ENCODE data around the gene TTBK2. TPM values are rescaled to one million over a fixed set of nuclear protein-coding genes. Genes with fewer than 3 reads are reported as not detected.

The TTBK2 gene
- total RNA-seq, 4 donors from 2014 or later = 14.5 to 19.5 (median 18.1) TPM

DNA sequence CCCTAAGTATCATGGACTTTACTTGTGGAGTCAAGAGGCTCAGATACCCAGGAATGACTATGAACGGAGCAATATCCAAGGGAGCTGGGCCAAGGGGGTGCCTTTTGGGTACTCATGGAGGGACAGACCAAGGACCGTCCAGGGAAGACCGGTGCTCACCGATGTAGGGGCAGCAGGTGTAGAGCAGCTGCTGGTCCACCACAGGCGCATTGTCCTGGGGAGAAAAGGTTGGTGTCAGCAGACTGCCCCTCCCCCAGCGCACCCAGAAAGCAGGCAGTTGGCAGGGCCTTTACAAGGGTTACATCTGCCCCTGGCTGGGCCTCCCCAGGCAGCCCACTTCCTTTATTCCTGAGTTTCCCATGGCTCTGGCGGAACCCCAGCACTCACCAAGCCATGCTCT lies 191.2 kb downstream of the TTBK2 start:
- TF ChIP-seq, protein P1, sequence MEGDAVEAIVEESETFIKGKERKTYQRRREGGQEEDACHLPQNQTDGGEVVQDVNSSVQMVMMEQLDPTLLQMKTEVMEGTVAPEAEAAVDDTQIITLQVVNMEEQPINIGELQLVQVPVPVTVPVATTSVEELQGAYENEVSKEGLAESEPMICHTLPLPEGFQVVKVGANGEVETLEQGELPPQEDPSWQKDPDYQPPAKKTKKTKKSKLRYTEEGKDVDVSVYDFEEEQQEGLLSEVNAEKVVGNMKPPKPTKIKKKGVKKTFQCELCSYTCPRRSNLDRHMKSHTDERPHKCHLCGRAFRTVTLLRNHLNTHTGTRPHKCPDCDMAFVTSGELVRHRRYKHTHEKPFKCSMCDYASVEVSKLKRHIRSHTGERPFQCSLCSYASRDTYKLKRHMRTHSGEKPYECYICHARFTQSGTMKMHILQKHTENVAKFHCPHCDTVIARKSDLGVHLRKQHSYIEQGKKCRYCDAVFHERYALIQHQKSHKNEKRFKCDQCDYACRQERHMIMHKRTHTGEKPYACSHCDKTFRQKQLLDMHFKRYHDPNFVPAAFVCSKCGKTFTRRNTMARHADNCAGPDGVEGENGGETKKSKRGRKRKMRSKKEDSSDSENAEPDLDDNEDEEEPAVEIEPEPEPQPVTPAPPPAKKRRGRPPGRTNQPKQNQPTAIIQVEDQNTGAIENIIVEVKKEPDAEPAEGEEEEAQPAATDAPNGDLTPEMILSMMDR (IDR thresholded peaks at IDR 0.05; ENCODE audit: low read depth) = no peak

DNA sequence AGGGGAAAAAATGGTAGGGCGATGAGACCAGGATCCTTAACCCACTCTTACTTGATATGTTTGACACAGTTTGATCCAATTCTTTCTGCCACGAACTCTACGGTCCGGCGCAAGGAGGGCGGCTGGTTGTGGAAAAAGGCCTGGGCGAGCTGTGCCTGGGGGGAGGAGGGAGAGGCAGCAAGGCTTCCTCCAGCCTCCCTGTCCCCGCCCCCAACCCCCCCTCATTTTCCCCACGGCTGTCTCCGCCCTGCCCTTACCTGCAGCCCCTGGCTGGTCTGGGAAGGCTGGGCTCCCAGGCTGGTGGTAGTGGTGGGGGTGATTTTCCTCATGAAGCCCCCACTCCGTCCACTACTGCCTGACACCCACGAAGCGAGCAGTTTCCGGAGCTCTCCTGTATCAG lies 191.6 kb downstream of the TTBK2 start:
- TF ChIP-seq, protein P1 (IDR thresholded peaks at IDR 0.05; ENCODE audit: low read depth) = no peak

DNA sequence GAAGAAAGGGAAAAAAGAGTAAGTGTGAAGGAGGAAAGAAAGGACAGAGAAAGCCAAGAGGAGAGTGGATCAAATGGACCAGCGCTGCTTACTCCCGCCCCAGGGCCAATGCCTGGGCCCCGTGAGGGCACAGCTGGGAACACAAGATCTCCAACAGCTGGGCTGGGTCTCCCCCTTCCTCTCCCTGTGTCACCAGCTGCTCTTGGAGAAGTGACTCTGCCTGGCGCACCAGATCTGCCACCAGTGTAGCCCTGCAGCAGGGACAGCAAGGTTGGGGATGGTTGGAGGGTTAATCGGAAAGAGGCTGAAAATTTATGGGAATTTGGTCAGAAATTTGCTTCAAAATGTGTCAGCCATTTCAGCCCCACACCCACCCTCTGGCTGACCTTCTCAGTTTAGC lies 192.0 kb downstream of the TTBK2 start:
- TF ChIP-seq, protein P1 (IDR thresholded peaks at IDR 0.05; ENCODE audit: low read depth) = no peak

DNA sequence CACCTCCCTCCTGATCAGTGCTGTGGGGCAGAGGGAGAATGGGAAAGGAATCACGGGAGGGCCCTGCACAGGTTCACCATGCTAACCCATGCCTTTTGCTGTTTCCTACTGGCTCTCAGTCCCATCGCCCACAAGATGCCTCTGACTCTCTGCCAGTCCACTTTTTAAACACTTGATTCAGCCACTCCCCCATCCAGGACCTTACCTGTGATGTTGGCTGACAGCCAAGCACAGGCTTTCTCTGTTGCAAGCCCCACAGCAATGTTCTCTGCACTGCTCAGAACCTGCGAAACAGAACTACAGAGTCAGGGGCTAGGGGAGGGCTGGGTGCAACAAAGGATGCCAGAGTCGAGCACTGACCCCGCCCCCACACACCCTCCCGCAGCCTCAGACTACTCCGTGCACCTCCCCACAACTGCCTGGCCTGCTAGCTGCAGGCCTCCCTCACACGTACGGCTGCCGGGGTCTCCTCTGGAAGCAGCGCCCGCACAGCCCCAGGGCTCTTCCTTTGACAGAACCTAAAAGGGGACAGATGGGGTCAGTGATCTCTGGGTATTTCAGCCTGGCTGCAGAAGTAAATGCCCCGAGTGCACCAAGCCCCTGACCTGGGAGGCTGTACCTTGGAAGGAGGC lies 192.7 kb downstream of the TTBK2 start:
- TF ChIP-seq, protein P1 (IDR thresholded peaks at IDR 0.05; ENCODE audit: low read depth) = no peak

DNA sequence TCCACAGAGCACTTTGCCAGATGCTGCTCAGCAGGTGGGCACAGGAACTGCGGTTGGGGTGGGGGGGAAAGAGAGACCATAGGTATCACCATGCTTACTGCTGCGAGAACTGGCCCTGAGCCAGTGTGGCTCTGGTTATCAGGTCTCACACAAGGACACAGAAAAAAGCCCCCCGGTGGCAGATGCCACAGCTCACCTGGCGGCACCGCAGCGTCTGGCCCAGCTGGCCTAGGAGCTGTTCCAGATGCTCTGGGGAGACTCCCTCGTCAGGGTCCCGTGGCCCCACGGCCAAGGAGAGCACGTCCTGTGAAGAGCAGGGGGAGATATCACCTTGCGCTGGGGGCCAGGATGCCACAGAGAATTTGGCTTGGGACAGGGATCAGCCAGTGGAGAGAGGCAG lies 194.5 kb downstream of the TTBK2 start:
- TF ChIP-seq, protein P1 (IDR thresholded peaks at IDR 0.05; ENCODE audit: low read depth) = no peak

DNA sequence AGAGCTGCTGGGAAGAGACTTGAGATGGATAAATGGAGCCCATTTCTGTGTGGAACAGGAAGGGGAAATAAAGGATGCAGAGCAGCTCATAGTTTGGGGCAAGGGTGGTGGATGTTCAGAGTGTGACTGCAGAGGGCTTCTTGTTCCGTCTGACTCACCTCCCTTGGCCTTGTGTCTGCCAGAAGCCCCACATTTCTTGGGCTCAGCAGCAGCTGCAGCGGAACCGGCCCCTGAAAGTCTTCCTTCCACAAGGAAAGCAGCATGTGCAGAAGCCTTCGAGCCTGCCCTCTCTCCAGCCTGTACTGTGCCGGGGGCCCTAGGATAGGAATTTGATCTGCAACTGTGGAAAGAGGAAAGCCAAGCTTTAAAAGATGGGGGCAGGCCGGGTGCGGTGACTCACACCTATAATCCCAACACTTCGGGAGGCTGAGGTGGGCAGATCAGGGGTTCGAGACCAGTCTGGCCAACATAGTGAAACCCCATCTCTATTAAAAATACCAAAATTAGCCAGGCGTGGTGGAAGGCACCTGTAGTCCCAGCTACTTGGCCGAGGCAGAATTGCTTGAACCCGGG lies 195.2 kb downstream of the TTBK2 start:
- TF ChIP-seq, protein P1 (IDR thresholded peaks at IDR 0.05; ENCODE audit: low read depth) = no peak

DNA sequence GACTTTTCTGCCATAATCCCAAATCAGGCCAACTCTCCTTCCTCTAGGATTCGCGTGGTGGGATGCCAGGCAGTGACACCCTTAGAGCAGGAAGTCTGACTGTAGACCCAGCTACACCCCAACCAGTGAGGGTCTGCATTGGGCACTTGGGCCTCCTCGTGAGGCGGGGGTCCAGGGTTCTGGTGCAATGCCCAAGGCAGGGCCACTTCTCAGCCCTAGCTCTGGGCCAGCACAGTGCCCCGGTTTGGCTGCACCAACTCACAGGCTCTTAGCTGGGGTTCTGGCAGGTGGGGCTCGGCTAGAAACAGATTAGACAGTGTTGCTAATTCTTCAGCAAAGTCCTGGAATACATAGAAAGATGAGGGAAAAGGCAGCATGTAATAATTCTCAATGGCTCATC lies 196.3 kb downstream of the TTBK2 start:
- TF ChIP-seq, protein P1 (IDR thresholded peaks at IDR 0.05; ENCODE audit: low read depth) = no peak
